Activated naive CD4-positive, alpha-beta T cell treated with anti-CD3 and anti-CD28 coated beads, Interleukin-2, amount 50 U/mL, for 24 hours (primary cell): ENCODE measurements around the gene HPCAL1.

Experiments
- H3K27ac Mint-ChIP-seq: one replicate; pipeline ENCODE4 v1.8.0; 2021; ENCODE audit warnings: mild to moderate bottlenecking, mixed read lengths
- H3K27me3 Mint-ChIP-seq: one replicate; pipeline ENCODE4 v1.8.0; 2021; ENCODE audit warnings: mixed read lengths
- H3K36me3 Mint-ChIP-seq: one replicate; pipeline ENCODE4 v1.8.0; 2021; ENCODE audit warnings: mixed read lengths
- H3K4me1 Mint-ChIP-seq: one replicate; pipeline ENCODE4 v1.8.0; 2021; ENCODE audit warnings: mixed read lengths
- H3K4me3 Mint-ChIP-seq: one replicate; pipeline ENCODE4 v1.8.0; 2021; ENCODE audit warnings: mild to moderate bottlenecking, mixed read lengths
- H3K9me3 Mint-ChIP-seq: one replicate; pipeline ENCODE4 v1.8.0; 2021; ENCODE audit warnings: mixed read lengths

HPCAL1 gene

GRCh38 chr2:10338270-10339188, 35.8 kb downstream of the HPCAL1 start:
- Mint-ChIP-seq H3K36me3 (peaks cover 9% of the 10 kb centered on the region), H3K27me3 (no peaks in the 10 kb centered on the region), H3K4me1 (peaks cover 67% of the 10 kb centered on the region), H3K4me3 (no peak overlapping the region), H3K9me3 (no peaks in the 10 kb centered on the region), H3K27ac (peak overlapping the region; percentile 42)

GRCh38 chr2:10339647-10340592, 37.2 kb downstream of the HPCAL1 start:
- peak overlapping the region; percentile 8 for H3K4me3 Mint-ChIP-seq
- peaks cover 72% of the 10 kb centered on the region for H3K4me1 Mint-ChIP-seq

DNA sequence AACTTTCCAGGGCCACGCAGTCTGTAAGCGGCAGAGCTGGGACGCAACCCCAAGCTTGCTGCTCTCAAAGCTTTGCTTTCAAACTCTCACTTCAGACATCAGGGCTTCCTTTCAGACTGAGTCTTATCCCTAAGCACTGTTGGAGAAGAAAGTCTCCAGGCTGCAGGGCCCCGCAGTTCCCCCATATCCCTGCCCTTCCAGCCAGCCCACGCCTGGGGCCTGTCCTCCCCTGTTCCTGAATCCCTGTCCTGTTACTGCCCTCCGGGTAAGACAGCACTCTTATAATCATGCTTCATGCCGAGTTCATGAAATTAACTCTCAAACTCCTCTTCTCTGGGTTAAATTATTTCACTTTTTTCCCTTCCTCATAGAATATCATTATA, 37.9 kb downstream of the HPCAL1 start:
- no peaks in the 10 kb centered on the region for H3K9me3 Mint-ChIP-seq
- peaks cover 73% of the 10 kb centered on the region for H3K4me1 Mint-ChIP-seq
- H3K36me3 Mint-ChIP-seq: peaks cover 10% of the 10 kb centered on the region
- H3K27ac Mint-ChIP-seq: peak overlapping the region; percentile 75
- H3K4me3 Mint-ChIP-seq: no peak overlapping the region
- no peaks in the 10 kb centered on the region for H3K27me3 Mint-ChIP-seq

More at GRCh38 chr2:10339647-10340592, 37.2 kb downstream of the HPCAL1 start:
- no peaks in the 10 kb centered on the region for H3K27me3 Mint-ChIP-seq
- peak overlapping the region; percentile 47 for H3K27ac Mint-ChIP-seq
- H3K9me3 Mint-ChIP-seq: no peaks in the 10 kb centered on the region
- H3K36me3 Mint-ChIP-seq: peaks cover 10% of the 10 kb centered on the region

GRCh38 chr2:10341193-10341592, 38.5 kb downstream of the HPCAL1 start:
- no peaks in the 10 kb centered on the region for H3K9me3 Mint-ChIP-seq
- no peak overlapping the region for H3K4me3 Mint-ChIP-seq
- H3K4me1 Mint-ChIP-seq: peaks cover 79% of the 10 kb centered on the region
- no peaks in the 10 kb centered on the region for H3K27me3 Mint-ChIP-seq
- no peak overlapping the region for H3K27ac Mint-ChIP-seq
- peaks cover 10% of the 10 kb centered on the region for H3K36me3 Mint-ChIP-seq

GRCh38 chr2:10342245-10342951, 39.7 kb downstream of the HPCAL1 start:
- H3K27me3 Mint-ChIP-seq: no peaks in the 10 kb centered on the region
- peaks cover 10% of the 10 kb centered on the region for H3K36me3 Mint-ChIP-seq
- H3K27ac Mint-ChIP-seq: no peak overlapping the region
- H3K9me3 Mint-ChIP-seq: no peaks in the 10 kb centered on the region
- peaks cover 77% of the 10 kb centered on the region for H3K4me1 Mint-ChIP-seq
- H3K4me3 Mint-ChIP-seq: no peak overlapping the region

DNA sequence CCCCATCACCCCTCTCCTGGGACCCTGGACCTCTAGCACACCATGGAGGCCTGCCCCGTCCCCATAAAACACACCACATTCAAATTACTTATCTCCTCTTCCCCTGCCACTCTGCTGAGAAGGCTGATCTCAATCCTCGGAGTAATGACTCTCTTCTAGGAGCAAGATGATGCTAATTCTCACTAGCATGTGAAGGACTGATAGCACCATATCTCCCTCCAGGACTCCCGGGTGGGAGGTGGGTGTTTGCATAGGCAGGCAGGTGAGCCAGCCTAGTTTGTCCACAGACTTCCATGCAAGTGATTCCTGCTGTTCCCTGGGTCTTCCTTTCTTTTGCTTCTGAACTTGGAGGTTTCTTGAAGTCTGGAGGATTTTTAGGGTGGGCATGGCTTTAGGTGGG, 40.5 kb downstream of the HPCAL1 start:
- Mint-ChIP-seq H3K27ac (peak overlapping the region; percentile 35), H3K4me1 (peaks cover 74% of the 10 kb centered on the region), H3K27me3 (no peaks in the 10 kb centered on the region), H3K36me3 (peaks cover 8% of the 10 kb centered on the region), H3K4me3 (peak overlapping the region; percentile 49), H3K9me3 (no peaks in the 10 kb centered on the region)

DNA sequence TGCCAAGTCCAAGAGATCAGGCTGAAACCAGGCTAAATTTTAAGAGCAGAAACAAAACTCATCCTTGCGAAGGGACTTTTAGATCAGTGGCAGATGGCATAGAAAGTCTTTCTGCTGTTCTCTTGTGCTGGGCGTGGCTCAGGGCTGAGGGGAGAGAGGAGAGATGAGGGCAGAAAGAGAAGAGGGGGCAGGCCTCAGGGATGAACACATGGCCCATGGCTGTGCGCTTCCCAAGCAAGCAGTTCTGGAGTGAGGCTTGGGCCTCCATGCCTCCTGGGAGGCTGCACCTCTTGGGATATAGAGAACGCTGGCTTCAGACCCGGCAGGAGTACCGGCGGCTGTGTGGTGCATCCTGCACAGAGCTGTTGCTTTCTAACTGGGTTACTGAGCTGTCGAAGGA, 41.0 kb downstream of the HPCAL1 start:
- Mint-ChIP-seq H3K4me3 (peak overlapping the region; percentile 49), H3K4me1 (peaks cover 69% of the 10 kb centered on the region), H3K36me3 (peaks cover 5% of the 10 kb centered on the region), H3K27me3 (no peaks in the 10 kb centered on the region), H3K27ac (no peak overlapping the region), H3K9me3 (no peaks in the 10 kb centered on the region)

DNA sequence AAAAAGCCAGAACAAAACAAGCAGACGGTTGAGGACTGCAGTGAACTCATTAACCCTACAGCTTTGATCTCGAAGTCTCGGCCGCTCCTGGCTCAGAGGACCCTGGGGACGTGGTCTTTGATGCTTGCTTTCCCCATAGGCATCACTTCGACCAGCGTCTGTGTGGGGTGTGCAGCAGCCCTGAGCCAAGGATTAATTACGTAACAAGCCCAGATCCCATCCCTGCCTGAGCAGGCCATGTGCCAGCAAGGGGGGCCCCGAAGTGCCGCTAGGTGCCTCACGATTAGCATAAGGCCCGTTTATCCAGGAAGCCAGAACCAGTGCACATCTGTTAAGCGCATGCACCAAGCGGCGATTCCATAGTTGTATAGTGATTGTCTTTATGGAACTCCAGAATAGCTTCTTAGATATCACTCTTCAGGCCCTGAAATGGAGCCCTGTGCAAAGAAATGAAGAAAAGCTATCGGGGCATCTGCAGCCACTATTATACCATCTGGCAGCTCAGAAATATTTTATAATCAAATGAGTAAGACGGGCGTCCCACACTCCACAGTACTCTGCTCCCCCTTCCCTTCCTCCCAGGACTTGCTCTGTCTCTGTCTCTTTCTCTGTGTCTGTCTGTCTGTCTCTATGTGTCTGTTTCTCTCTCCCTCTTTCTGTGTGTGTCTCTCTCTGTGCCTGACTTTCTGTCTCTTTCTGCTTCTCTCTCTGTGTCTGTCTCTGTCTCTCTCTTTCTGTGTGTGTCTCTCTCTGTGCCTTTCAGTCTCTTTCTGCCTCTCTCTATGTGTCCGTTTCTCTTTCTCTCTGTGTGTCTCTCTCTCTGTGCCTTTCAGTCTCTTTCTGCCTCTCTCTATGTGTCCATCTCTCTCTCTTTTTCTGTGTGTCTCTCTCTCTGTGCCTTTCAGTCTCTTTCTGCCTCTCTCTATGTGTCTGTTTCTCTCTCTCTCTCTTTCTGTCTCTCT, 41.7 kb downstream of the HPCAL1 start:
- H3K27ac Mint-ChIP-seq: peak overlapping the region; percentile 73

DNA sequence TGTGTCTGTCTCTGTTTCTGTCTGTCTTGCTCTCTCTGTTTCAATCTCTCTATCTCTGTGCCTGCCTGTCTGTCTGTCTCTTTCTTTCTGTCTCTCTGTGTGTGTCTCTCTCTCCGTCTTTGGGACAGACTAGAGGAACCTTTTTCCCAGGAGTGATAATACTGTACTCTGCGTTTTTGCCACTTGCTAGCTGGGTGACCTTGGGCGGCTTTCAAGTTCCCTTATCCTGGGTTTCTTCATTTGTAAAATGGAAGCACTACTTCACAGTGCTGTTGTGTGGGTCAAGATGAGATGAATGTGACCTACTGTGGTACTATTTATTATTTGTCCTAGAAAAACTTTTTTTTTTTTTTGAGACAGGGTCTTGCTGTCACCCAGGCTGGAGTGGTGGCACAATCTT, 42.4 kb downstream of the HPCAL1 start:
- Mint-ChIP-seq H3K27me3 (no peaks in the 10 kb centered on the region), H3K27ac (peak overlapping the region; percentile 73), H3K4me3 (peak overlapping the region; percentile 3), H3K36me3 (peaks cover 10% of the 10 kb centered on the region), H3K4me1 (peaks cover 70% of the 10 kb centered on the region), H3K9me3 (no peaks in the 10 kb centered on the region)

More for the DNA sequence above, 41.7 kb downstream of the HPCAL1 start:
- no peaks in the 10 kb centered on the region for H3K9me3 Mint-ChIP-seq
- H3K36me3 Mint-ChIP-seq: peaks cover 8% of the 10 kb centered on the region
- H3K27me3 Mint-ChIP-seq: no peaks in the 10 kb centered on the region
- no peak overlapping the region for H3K4me3 Mint-ChIP-seq
- H3K4me1 Mint-ChIP-seq: peaks cover 72% of the 10 kb centered on the region

GRCh38 chr2:10345813-10346212, 43.1 kb downstream of the HPCAL1 start:
- Mint-ChIP-seq H3K27ac (peak overlapping the region; percentile 84), H3K36me3 (peaks cover 10% of the 10 kb centered on the region), H3K9me3 (no peaks in the 10 kb centered on the region), H3K27me3 (no peaks in the 10 kb centered on the region), H3K4me3 (no peak overlapping the region), H3K4me1 (peaks cover 69% of the 10 kb centered on the region)

- Mint-ChIP-seq H3K27ac (peak overlapping the region; percentile 14), H3K27me3 (no peaks in the 10 kb centered on the region)
These were observed 44.3 kb downstream of the HPCAL1 start for GRCh38 chr2:10346929-10347561.

GRCh38 chr2:10347562-10347948, 44.9 kb downstream of the HPCAL1 start:
- Mint-ChIP-seq H3K4me1 (peaks cover 76% of the 10 kb centered on the region), H3K36me3 (peaks cover 12% of the 10 kb centered on the region), H3K27ac (peak overlapping the region; percentile 56), H3K9me3 (no peaks in the 10 kb centered on the region), H3K27me3 (no peaks in the 10 kb centered on the region), H3K4me3 (no peak overlapping the region)

More at GRCh38 chr2:10346929-10347561, 44.3 kb downstream of the HPCAL1 start:
- Mint-ChIP-seq H3K4me3 (no peak overlapping the region), H3K36me3 (peaks cover 12% of the 10 kb centered on the region), H3K9me3 (no peaks in the 10 kb centered on the region), H3K4me1 (peaks cover 71% of the 10 kb centered on the region)

DNA sequence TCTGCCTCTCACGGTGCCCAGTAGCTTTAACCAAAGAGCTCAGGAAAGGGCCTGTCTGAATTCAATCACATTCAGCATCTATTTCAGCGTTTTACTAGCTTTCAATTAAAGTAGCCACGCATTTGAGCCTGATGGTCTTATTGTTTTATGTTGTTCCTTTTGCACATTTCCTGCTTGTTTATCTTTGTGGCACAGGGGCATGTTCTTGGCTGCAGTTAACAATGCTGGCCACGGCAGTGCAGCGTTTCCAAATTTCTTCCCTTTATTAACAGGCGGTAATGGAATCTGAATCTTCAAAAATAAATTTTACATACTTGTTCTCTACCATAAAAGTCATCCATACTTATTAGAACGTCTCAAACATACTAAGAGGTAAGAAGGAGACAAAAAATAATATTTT, 46.2 kb downstream of the HPCAL1 start:
- Mint-ChIP-seq H3K9me3 (no peaks in the 10 kb centered on the region), H3K4me1 (peaks cover 70% of the 10 kb centered on the region), H3K4me3 (no peak overlapping the region), H3K27me3 (no peaks in the 10 kb centered on the region), H3K36me3 (peaks cover 8% of the 10 kb centered on the region), H3K27ac (no peak overlapping the region)

DNA sequence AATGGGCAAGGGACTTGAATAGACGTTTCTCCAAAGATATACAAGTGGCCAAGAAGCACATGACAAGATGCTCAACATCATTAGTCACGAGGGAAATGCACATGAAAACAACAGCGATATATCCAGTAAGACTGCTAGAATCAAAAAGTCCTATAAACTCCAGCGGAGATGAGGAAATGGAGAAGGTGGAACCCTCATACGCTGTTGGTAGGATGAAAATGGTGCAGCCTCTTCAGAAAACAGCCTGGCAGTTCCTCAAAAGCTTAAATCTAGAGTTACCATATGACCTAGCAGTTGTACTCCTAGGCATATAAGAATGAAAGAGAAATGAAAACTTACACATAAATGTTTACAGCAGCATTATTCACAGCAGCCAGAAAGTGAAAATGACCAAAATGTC, 48.1 kb downstream of the HPCAL1 start:
- Mint-ChIP-seq H3K4me1 (peaks cover 68% of the 10 kb centered on the region), H3K27me3 (no peaks in the 10 kb centered on the region), H3K27ac (peak overlapping the region; percentile 60), H3K36me3 (peaks cover 11% of the 10 kb centered on the region), H3K4me3 (no peak overlapping the region), H3K9me3 (no peaks in the 10 kb centered on the region)
